Measurements from ENCODE around the gene METAP1D.
"Not testable (repeated sequence)": the region's sequence is repeated elsewhere in the genome, so short reads cannot be mapped to it uniquely, and the experiment has no call there.

The METAP1D gene

GRCh38 chr2:172063446-172063845 is 63.7 kb downstream of the METAP1D start:
- H3K9ac ChIP-seq (ENCODE audit: low read length): no peak overlapping the region
- H3K4me2 ChIP-seq (ENCODE audit: low read length): no peak overlapping the region
- no peaks in the 10 kb centered on the region for H3K4me1 ChIP-seq (ENCODE audit: low read length)
- no peaks in the 10 kb centered on the region for H4K20me1 ChIP-seq (ENCODE audit: insufficient read depth, low read length)
- H3K36me3 ChIP-seq (replicated peaks; ENCODE audit: low read depth, low read length): no peaks in the 10 kb centered on the region
- H3K27me3 ChIP-seq (ENCODE audit: low read depth, low read length): no peaks in the 10 kb centered on the region
- H3K79me2 ChIP-seq (ENCODE audit: low read length): no peaks in the 10 kb centered on the region
- H3K4me3 ChIP-seq (ENCODE audit: low read length): no peak overlapping the region
- no peak overlapping the region for H2AFZ ChIP-seq (ENCODE audit: low read depth, low read length)
- TF ChIP-seq EZH2phosphoT487 (IDR thresholded peaks at IDR 0.05; ENCODE audit: low read depth): no peak
- TF ChIP-seq, protein P1, sequence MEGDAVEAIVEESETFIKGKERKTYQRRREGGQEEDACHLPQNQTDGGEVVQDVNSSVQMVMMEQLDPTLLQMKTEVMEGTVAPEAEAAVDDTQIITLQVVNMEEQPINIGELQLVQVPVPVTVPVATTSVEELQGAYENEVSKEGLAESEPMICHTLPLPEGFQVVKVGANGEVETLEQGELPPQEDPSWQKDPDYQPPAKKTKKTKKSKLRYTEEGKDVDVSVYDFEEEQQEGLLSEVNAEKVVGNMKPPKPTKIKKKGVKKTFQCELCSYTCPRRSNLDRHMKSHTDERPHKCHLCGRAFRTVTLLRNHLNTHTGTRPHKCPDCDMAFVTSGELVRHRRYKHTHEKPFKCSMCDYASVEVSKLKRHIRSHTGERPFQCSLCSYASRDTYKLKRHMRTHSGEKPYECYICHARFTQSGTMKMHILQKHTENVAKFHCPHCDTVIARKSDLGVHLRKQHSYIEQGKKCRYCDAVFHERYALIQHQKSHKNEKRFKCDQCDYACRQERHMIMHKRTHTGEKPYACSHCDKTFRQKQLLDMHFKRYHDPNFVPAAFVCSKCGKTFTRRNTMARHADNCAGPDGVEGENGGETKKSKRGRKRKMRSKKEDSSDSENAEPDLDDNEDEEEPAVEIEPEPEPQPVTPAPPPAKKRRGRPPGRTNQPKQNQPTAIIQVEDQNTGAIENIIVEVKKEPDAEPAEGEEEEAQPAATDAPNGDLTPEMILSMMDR (IDR thresholded peaks at IDR 0.05; ENCODE audit: low read depth, low read length): no peak
- no peak overlapping the region for H3K27ac ChIP-seq (ENCODE audit: low read length)
- no peaks in the 10 kb centered on the region for H3K9me3 ChIP-seq (ENCODE audit: insufficient read depth, low read length)

DNA sequence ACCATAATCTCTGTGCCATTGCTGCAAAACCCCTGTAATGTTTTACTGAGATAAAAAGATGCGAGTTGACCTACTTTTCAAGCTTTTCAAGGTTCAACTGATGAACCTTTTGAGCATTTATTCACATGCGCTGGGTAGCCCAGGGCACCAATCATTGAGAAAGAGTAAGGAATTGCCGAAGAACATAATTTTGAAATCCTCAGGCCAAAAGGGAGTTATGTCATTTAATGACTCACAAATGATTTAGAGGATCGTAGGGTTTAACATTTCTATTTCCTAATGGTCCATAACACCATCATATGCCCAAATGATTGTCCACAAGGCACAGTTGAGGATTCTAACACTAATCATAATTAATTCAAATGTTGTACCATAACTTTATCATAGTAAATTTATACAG is 65.4 kb downstream of the METAP1D start:
- no peaks in the 10 kb centered on the region for H4K20me1 ChIP-seq (ENCODE audit: insufficient read depth, low read length)
- TF ChIP-seq, protein P1 (IDR thresholded peaks at IDR 0.05; ENCODE audit: low read depth, low read length): no peak
- no peak for TF ChIP-seq EZH2phosphoT487 (IDR thresholded peaks at IDR 0.05; ENCODE audit: low read depth)
- no peaks in the 10 kb centered on the region for H3K36me3 ChIP-seq (replicated peaks; ENCODE audit: low read depth, low read length)
- H3K9me3 ChIP-seq (ENCODE audit: insufficient read depth, low read length): no peaks in the 10 kb centered on the region
- no peaks in the 10 kb centered on the region for H3K79me2 ChIP-seq (ENCODE audit: low read length)
- H3K27me3 ChIP-seq (ENCODE audit: low read depth, low read length): no peaks in the 10 kb centered on the region
- H2AFZ ChIP-seq (ENCODE audit: low read depth, low read length): no peak overlapping the region
- no peaks in the 10 kb centered on the region for H3K4me1 ChIP-seq (ENCODE audit: low read length)
- no peak overlapping the region for H3K4me3 ChIP-seq (ENCODE audit: low read length)
- H3K27ac ChIP-seq (ENCODE audit: low read length): no peak overlapping the region
- no peak overlapping the region for H3K9ac ChIP-seq (ENCODE audit: low read length)
- H3K4me2 ChIP-seq (ENCODE audit: low read length): no peak overlapping the region

DNA sequence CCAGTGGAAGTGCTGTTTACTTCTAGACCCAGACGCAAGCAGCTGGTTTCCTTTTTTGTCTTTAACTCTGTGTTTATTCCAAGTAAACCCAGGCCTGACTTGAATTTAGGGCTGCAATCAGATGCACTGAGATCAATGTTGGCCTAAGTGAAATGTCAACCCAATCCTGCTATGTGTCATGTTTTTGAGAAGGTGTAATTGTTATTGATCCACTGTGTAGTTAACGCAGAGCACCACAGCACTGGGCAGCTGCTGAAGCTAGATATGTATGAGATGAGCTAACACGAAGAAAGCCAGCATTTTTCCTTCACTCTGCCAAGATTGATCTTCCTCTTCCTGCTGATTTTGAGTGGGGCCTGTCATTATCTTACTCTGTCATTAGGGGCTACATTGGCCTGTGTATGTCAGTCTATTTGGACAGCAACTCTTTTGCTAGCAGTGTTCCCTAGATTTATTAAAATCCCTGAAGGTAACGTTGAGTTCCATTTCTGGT is 66.7 kb downstream of the METAP1D start:
- H3K79me2 ChIP-seq (ENCODE audit: low read length): no peaks in the 10 kb centered on the region
- no peaks in the 10 kb centered on the region for H4K20me1 ChIP-seq (ENCODE audit: insufficient read depth, low read length)
- no peak overlapping the region for H3K27ac ChIP-seq (ENCODE audit: low read length)
- no peak overlapping the region for H3K4me2 ChIP-seq (ENCODE audit: low read length)
- no peak for TF ChIP-seq EZH2phosphoT487 (IDR thresholded peaks at IDR 0.05; ENCODE audit: low read depth)
- TF ChIP-seq, protein P1 (IDR thresholded peaks at IDR 0.05; ENCODE audit: low read depth, low read length): no peak
- no peaks in the 10 kb centered on the region for H3K36me3 ChIP-seq (replicated peaks; ENCODE audit: low read depth, low read length)
- no peaks in the 10 kb centered on the region for H3K4me1 ChIP-seq (ENCODE audit: low read length)
- H3K27me3 ChIP-seq (ENCODE audit: low read depth, low read length): no peaks in the 10 kb centered on the region
- H3K9me3 ChIP-seq (ENCODE audit: insufficient read depth, low read length): no peaks in the 10 kb centered on the region
- no peak overlapping the region for H3K9ac ChIP-seq (ENCODE audit: low read length)
- no peak overlapping the region for H3K4me3 ChIP-seq (ENCODE audit: low read length)
- H2AFZ ChIP-seq (ENCODE audit: low read depth, low read length): no peak overlapping the region

GRCh38 chr2:172067905-172068304 is 68.2 kb downstream of the METAP1D start:
- not testable (repeated sequence) for H3K27ac ChIP-seq (ENCODE audit: low read length); H3K9me3 ChIP-seq (ENCODE audit: insufficient read depth, low read length); H3K79me2 ChIP-seq (ENCODE audit: low read length); H3K4me1 ChIP-seq (ENCODE audit: low read length); H3K9ac ChIP-seq (ENCODE audit: low read length); H3K4me3 ChIP-seq (ENCODE audit: low read length); H2AFZ ChIP-seq (ENCODE audit: low read depth, low read length); H3K4me2 ChIP-seq (ENCODE audit: low read length); H4K20me1 ChIP-seq (ENCODE audit: insufficient read depth, low read length); H3K27me3 ChIP-seq (ENCODE audit: low read depth, low read length); H3K36me3 ChIP-seq (replicated peaks; ENCODE audit: low read depth, low read length)

DNA sequence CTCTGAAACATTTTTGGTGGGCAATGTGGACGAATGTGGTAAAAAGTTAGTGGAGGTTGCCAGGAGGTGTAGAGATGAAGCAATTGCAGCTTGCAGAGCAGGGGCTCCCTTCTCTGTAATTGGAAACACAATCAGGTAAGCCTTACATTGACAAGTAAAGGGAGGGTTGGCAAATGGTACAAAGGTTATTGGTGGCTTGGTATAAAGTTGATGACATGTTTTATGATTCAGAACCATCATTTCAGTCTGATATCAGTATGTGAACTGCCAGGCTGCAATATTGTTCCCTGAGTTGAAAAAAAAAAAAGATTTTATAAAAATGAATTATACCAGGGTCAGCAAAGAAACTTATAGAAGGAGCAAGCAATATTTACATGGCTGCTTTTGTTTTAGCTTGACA is 71.2 kb downstream of the METAP1D start:
- Histone ChIP-seq H3K4me2 (ENCODE audit: low read length) (no peak overlapping the region), H3K79me2 (ENCODE audit: low read length) (no peaks in the 10 kb centered on the region), H4K20me1 (ENCODE audit: insufficient read depth, low read length) (no peaks in the 10 kb centered on the region), H3K27ac (ENCODE audit: low read length) (no peak overlapping the region), H2AFZ (ENCODE audit: low read depth, low read length) (no peak overlapping the region), H3K9ac (ENCODE audit: low read length) (no peak overlapping the region), H3K4me3 (ENCODE audit: low read length) (no peak overlapping the region), H3K36me3 (replicated peaks; ENCODE audit: low read depth, low read length) (no peaks in the 10 kb centered on the region), H3K9me3 (ENCODE audit: insufficient read depth, low read length) (no peaks in the 10 kb centered on the region), H3K4me1 (ENCODE audit: low read length) (no peaks in the 10 kb centered on the region), H3K27me3 (ENCODE audit: low read depth, low read length) (no peaks in the 10 kb centered on the region)
- TF ChIP-seq, protein P1 (IDR thresholded peaks at IDR 0.05; ENCODE audit: low read depth, low read length): no peak
- no peak for TF ChIP-seq EZH2phosphoT487 (IDR thresholded peaks at IDR 0.05; ENCODE audit: low read depth)
